ENCODE results near the gene TUBA1C.

GRCh38 chr12:49322708-49323523 is 58.0 kb downstream of the TUBA1C start, which contains the start of gene TROAP:
- TF ChIP-seq E2F8 (IDR thresholded peaks at IDR 0.05; ENCODE audit: low read depth, partially characterized antibody) (no peak), SREBF1 (IDR thresholded peaks at IDR 0.05; ENCODE audit: low read length) (no peak), ZBTB33 (IDR thresholded peaks at IDR 0.05) (no peak), ZNF207 (IDR thresholded peaks at IDR 0.05; ENCODE audit: borderline replicate concordance) (no peak), USF2 (IDR thresholded peaks at IDR 0.05; ENCODE audit: borderline replicate concordance, low read depth, low read length) (no peak), MXI1 (IDR thresholded peaks at IDR 0.05; ENCODE audit: low read depth, low read length) (peak; percentile 97), SMC3 (IDR thresholded peaks at IDR 0.05; ENCODE audit: borderline replicate concordance, low read length) (no peak), RELA (IDR thresholded peaks at IDR 0.05; ENCODE audit: borderline replicate concordance, partially characterized antibody) (no peak), CREM (IDR thresholded peaks at IDR 0.05; ENCODE audit: low read depth) (peak; percentile 82), BACH1 (IDR thresholded peaks at IDR 0.05; ENCODE audit: borderline replicate concordance) (0 out of 2 replicates have a peak, but pooled peaks have one; percentile 48), ZNF274 (IDR thresholded peaks at IDR 0.05; ENCODE audit: insufficient read depth, insufficient read length) (no peak)
- TF ChIP-seq, protein P1, sequence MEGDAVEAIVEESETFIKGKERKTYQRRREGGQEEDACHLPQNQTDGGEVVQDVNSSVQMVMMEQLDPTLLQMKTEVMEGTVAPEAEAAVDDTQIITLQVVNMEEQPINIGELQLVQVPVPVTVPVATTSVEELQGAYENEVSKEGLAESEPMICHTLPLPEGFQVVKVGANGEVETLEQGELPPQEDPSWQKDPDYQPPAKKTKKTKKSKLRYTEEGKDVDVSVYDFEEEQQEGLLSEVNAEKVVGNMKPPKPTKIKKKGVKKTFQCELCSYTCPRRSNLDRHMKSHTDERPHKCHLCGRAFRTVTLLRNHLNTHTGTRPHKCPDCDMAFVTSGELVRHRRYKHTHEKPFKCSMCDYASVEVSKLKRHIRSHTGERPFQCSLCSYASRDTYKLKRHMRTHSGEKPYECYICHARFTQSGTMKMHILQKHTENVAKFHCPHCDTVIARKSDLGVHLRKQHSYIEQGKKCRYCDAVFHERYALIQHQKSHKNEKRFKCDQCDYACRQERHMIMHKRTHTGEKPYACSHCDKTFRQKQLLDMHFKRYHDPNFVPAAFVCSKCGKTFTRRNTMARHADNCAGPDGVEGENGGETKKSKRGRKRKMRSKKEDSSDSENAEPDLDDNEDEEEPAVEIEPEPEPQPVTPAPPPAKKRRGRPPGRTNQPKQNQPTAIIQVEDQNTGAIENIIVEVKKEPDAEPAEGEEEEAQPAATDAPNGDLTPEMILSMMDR (IDR thresholded peaks at IDR 0.05 in 2 of 3, conservative IDR thresholded peaks at IDR 0.05 in 1 of 3; ENCODE audit: control insufficient read depth in 2 of 3, extremely low read depth in 1 of 3, insufficient read depth in 1 of 3, low read depth in 3 of 3, low read length in 3 of 3): no peak
- TF ChIP-seq, protein P2, sequence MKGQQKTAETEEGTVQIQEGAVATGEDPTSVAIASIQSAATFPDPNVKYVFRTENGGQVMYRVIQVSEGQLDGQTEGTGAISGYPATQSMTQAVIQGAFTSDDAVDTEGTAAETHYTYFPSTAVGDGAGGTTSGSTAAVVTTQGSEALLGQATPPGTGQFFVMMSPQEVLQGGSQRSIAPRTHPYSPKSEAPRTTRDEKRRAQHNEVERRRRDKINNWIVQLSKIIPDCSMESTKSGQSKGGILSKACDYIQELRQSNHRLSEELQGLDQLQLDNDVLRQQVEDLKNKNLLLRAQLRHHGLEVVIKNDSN (IDR thresholded peaks at IDR 0.05; ENCODE audit: borderline replicate concordance, extremely low read length, insufficient read depth, low read depth, low read length): no peak
- TF ChIP-seq, protein P3, sequence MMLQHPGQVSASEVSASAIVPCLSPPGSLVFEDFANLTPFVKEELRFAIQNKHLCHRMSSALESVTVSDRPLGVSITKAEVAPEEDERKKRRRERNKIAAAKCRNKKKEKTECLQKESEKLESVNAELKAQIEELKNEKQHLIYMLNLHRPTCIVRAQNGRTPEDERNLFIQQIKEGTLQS (IDR thresholded peaks at IDR 0.05; ENCODE audit: borderline replicate concordance, extremely low read depth, low read depth, low read length): no peak

All from GM12878 (cell line).